IMR-90 (cell line): ENCODE results near the gene CYP27C1. TPM values are rescaled to one million over a fixed set of nuclear protein-coding genes. Genes with fewer than 3 reads are reported as not detected.

ENCODE experiments used
- ATAC-seq: fragments of 200-7000 bp; cut with Tn5 transposase; 2 replicates; pipeline ENCODE4 v1.9.1; 2020; ENCODE audit warnings: low read depth, mild to moderate bottlenecking, moderate library complexity
- BruUV-seq: library from RNA; stranded (reverse); fragments of 400-500 nt; replicated peaks from 2 replicates; lab custom pipeline; 2021; lab: Mats Ljungman, UMichigan
- CTCF ChIA-PET: fragments of 300-600 bp; formaldehyde crosslinking; extraction: SDS; loops from one replicate; lab custom pipeline; 2021; ENCODE audit warnings: antibody characterized with exemption; lab: Yijun Ruan, JAX
- POLR2A ChIA-PET: fragments of 300-600 bp; sonication (Branson Sonifier 250); formaldehyde crosslinking; loops from one replicate; lab custom pipeline; 2022; ENCODE audit warnings: antibody characterized with exemption; ENCODE audit not compliant: unreplicated experiment; lab: Charles Lee
- DNase-seq: peaks from one replicate; pipeline ENCODE4 v3.0.0; 2013
- H2AFZ ChIP-seq: replicated peaks from 2 replicates; pipeline ENCODE3; 2013; ENCODE audit warnings: low read length, mild to moderate bottlenecking; ENCODE audit not compliant: poor library complexity
- H2AK5ac ChIP-seq: 2 replicates; pipeline ENCODE4 v1.6.1; 2013; ENCODE audit warnings: low read depth, low read length, inconsistent platforms
- H2AK9ac ChIP-seq: replicated peaks from 2 replicates; pipeline ENCODE3; 2013; ENCODE audit warnings: mild to moderate bottlenecking, low read depth, low read length, moderate library complexity; ENCODE audit not compliant: poor library complexity
- H2BK120ac ChIP-seq: 2 replicates; pipeline ENCODE4 v1.6.1; 2013; ENCODE audit warnings: low read depth, low read length, inconsistent platforms
- H2BK15ac ChIP-seq: 3 replicates; pipeline ENCODE4 v1.6.1; 2013; ENCODE audit warnings: low read depth, low read length, inconsistent platforms
- H2BK20ac ChIP-seq: 2 replicates; pipeline ENCODE4 v1.6.1; 2013; ENCODE audit warnings: low read depth, mild to moderate bottlenecking, inconsistent platforms, low read length, moderate library complexity
- H2BK5ac ChIP-seq: 2 replicates; pipeline ENCODE4 v1.6.1; 2013; ENCODE audit warnings: mild to moderate bottlenecking, low read depth, low read length, inconsistent platforms; ENCODE audit not compliant: poor library complexity, severe bottlenecking
- H3K14ac ChIP-seq: replicated peaks from 2 replicates; pipeline ENCODE4 v1.6.1; 2013; ENCODE audit warnings: low read depth, low read length, inconsistent platforms
- H3K18ac ChIP-seq: 2 replicates; pipeline ENCODE4 v1.6.1; 2013; ENCODE audit warnings: low read depth, low read length, control low read depth
- H3K23ac ChIP-seq: 2 replicates; pipeline ENCODE4 v1.6.1; 2013; ENCODE audit warnings: low read depth, low read length, inconsistent platforms
- H3K27ac ChIP-seq: 2 replicates; pipeline ENCODE4 v1.5.1; 2013; ENCODE audit warnings: mild to moderate bottlenecking, control low read depth, low read length; ENCODE audit not compliant: insufficient read depth
- H3K27me3 ChIP-seq: 2 replicates; pipeline ENCODE4 v1.6.1; 2013; ENCODE audit warnings: low read length; ENCODE audit not compliant: control insufficient read depth, insufficient read depth
- H3K36me3 ChIP-seq: 2 replicates; pipeline ENCODE4 v1.6.1; 2013; ENCODE audit warnings: low read length, mixed read lengths; ENCODE audit not compliant: control insufficient read depth, insufficient read depth
- H3K4ac ChIP-seq: 2 replicates; pipeline ENCODE4 v1.6.1; 2013; ENCODE audit warnings: low read depth, low read length, inconsistent platforms
- H3K4me1 ChIP-seq: 2 replicates; pipeline ENCODE4 v1.6.1; 2013; ENCODE audit warnings: low read length, mixed read lengths; ENCODE audit not compliant: control insufficient read depth, insufficient read depth
- H3K4me2 ChIP-seq: 2 replicates; pipeline ENCODE4 v1.6.1; 2013; ENCODE audit warnings: low read depth, mild to moderate bottlenecking, control low read depth, low read length, moderate library complexity
- H3K4me3 ChIP-seq: 2 replicates; pipeline ENCODE4 v1.5.1; 2013; ENCODE audit warnings: low read depth, mild to moderate bottlenecking, control low read depth, low read length, moderate library complexity; ENCODE audit not compliant: insufficient read depth
- H3K56ac ChIP-seq: 2 replicates; pipeline ENCODE4 v1.6.1; 2013; ENCODE audit warnings: low read length, inconsistent platforms; ENCODE audit not compliant: insufficient read depth; ENCODE audit errors: extremely low read depth
- H3K79me1 ChIP-seq, 2 experiments: 2 replicates each; pipeline ENCODE4 v1.6.1; 2013; ENCODE audit warnings: low read length in 2 of 2, inconsistent platforms in 1 of 2, low read depth in 1 of 2
- H3K9ac ChIP-seq: 2 replicates; pipeline ENCODE4 v1.6.1; 2013; ENCODE audit warnings: low read depth, low read length, control low read depth
- H3K9me1 ChIP-seq: 2 replicates; pipeline ENCODE4 v1.6.1; 2013; ENCODE audit warnings: low read length, inconsistent platforms; ENCODE audit not compliant: insufficient read depth
- H3K9me3 ChIP-seq: 2 replicates; pipeline ENCODE4 v1.6.1; 2013; ENCODE audit warnings: low read length; ENCODE audit not compliant: control insufficient read depth, insufficient read depth
- H4K20me1 ChIP-seq: 2 replicates; pipeline ENCODE4 v1.6.1; 2013; ENCODE audit warnings: low read length, inconsistent platforms; ENCODE audit not compliant: insufficient read depth
- H4K5ac ChIP-seq: 2 replicates; pipeline ENCODE4 v1.6.1; 2013; ENCODE audit warnings: mild to moderate bottlenecking, low read depth, low read length, control low read depth
- H4K8ac ChIP-seq, 2 experiments: 2 replicates each; pipeline ENCODE4 v1.6.1; 2013; ENCODE audit warnings: low read depth in 2 of 2, low read length in 2 of 2, control low read depth in 1 of 2, inconsistent platforms in 1 of 2
- H4K91ac ChIP-seq: 2 replicates; pipeline ENCODE4 v1.6.1; 2013; ENCODE audit warnings: low read depth, low read length, inconsistent platforms; ENCODE audit not compliant: insufficient read depth
- CTCF ChIP-seq: conservative IDR thresholded peaks from 2 replicates; pipeline ENCODE4 v1.5.1; 2012; ENCODE audit warnings: mild to moderate bottlenecking, low read depth, low read length, improper control_type of control experiment
- MAZ ChIP-seq: IDR thresholded peaks from 2 replicates; pipeline ENCODE4 v1.6.1; 2012; ENCODE audit warnings: low read depth, mild to moderate bottlenecking, low read length, improper control_type of control experiment, moderate library complexity, borderline replicate concordance
- MXI1 ChIP-seq: IDR thresholded peaks from 2 replicates; pipeline ENCODE4 v1.6.1; 2012; ENCODE audit warnings: low read depth, mild to moderate bottlenecking, low read length, moderate library complexity, borderline replicate concordance
- NFE2L2 ChIP-seq: fragments of 150-350 bp; IDR thresholded peaks from 2 replicates; pipeline ENCODE4 v1.6.1; 2016; ENCODE audit warnings: low read depth, mild to moderate bottlenecking, low read length
- RFX5 ChIP-seq: IDR thresholded peaks from 2 replicates; pipeline ENCODE4 v1.8.0; 2012; ENCODE audit warnings: low read depth, mild to moderate bottlenecking, low read length, moderate library complexity
- WGBS, 2 experiments: methylation state at CpG; one replicate each; pipeline versions ENCODE4 v1.1.5 to v1.1.7; 2013; ENCODE audit warnings: missing lambda C conversion rate in 2 of 2; ENCODE audit not compliant: insufficient read length in 1 of 2; ENCODE audit errors: extremely low coverage in 2 of 2; 5-methylcytosine and 5-hydroxymethylcytosine counted together
- dilution Hi-C: fragments of 300-500 bp; cut with HindIII; formaldehyde crosslinking; loops from one replicate; pipeline ENCODE4 v1.14.3; 2018; ENCODE audit warnings: low sequenced_read_pairs; ENCODE audit not compliant: unreplicated experiment
- in situ Hi-C: fragments of 300-500 bp; cut with MboI; formaldehyde crosslinking; loops from 3 replicates; pipeline ENCODE4 v1.14.3; 2019; ENCODE audit warnings: low sequenced_read_pairs, inconsistent platforms, mixed read lengths
- intact Hi-C: fragments of 100-400 bp; cut with micrococcal nuclease; formaldehyde crosslinking; loops from 2 replicates; pipeline ENCODE4 v1.10.0; 2022
- polyA plus RNA-seq, 3 experiments: library from polyadenylated mRNA; depleted of rRNA; stranded (reverse); fragments of >200 nt; gene quantifications; 2 replicates each; pipeline ENCODE4 v1.2.3, GENCODE V29; 2012; ENCODE audit warnings: low replicate concordance in 1 of 3
- total RNA-seq: library from RNA; depleted of rRNA; stranded (reverse); fragments of >200 nt; gene quantifications from 2 replicates; pipeline ENCODE4 v1.2.3, GENCODE V29; 2012

The CYP27C1 gene
- total and polyA plus RNA-seq, 2 of the 4 experiments (the other 2 are of a cell fraction) = not detected

GRCh38 chr2:127169066-127169660 lies 50.9 kb downstream of the CYP27C1 start:
- H2AFZ ChIP-seq = peak overlapping the region; percentile 44
- H2BK15ac ChIP-seq = no peak overlapping the region
- H3K4me1 ChIP-seq = no peaks in the 10 kb centered on the region; the same call in none of the 2 replicates
- no peak overlapping the region for H2BK20ac ChIP-seq
- no peaks in the 10 kb centered on the region for H4K20me1 ChIP-seq
- no peak overlapping the region for H3K4me2 ChIP-seq
- H3K36me3 ChIP-seq = no peaks in the 10 kb centered on the region
- DNase-seq (no peak), ATAC-seq (no peak)
- H3K9ac ChIP-seq = no peak overlapping the region
- H4K91ac ChIP-seq = no peak overlapping the region
- ChIA-PET POLR2A (no interaction called here), CTCF (interaction anchor here (0.6 kb wide), 1 partner anchor 555 kb away, joined by 4 read pairs; no protein-coding TSS in a partner anchor)
- dilution Hi-C loops (no loop called here), in situ Hi-C loops (no loop called here), intact Hi-C loops (no loop called here)
- H3K4ac ChIP-seq = no peak overlapping the region
- no peak overlapping the region for H3K23ac ChIP-seq
- H3K9me1 ChIP-seq = no peaks in the 10 kb centered on the region; the same call in 1 of the 2 replicates
- H3K79me1 ChIP-seq = no peaks in the 10 kb centered on the region
- no peaks in the 10 kb centered on the region for H3K9me3 ChIP-seq
- no peak overlapping the region for H2AK5ac ChIP-seq
- H3K14ac ChIP-seq = no peak overlapping the region
- no peak overlapping the region for H3K27ac ChIP-seq
- no peak overlapping the region for H3K18ac ChIP-seq
- no TSS peak for BruUV-seq
- H2BK120ac ChIP-seq = no peak overlapping the region
- TF ChIP-seq RFX5 (no peak), NFE2L2 (no peak), MXI1 (no peak), CTCF (no peak), MAZ (no peak)
- 100% methylated on average over 4 of the region's 15 CpGs; no CpG with 5 or more reads in 1 of the 2 experiments for WGBS, 2 experiments
- no peak overlapping the region for H4K5ac ChIP-seq
- H2AK9ac ChIP-seq = no peak overlapping the region
- H3K27me3 ChIP-seq = peaks cover 2% of the 10 kb centered on the region
- no peak overlapping the region for H4K8ac ChIP-seq
- H2BK5ac ChIP-seq = no peak overlapping the region
- H3K56ac ChIP-seq = no peak overlapping the region
- no peak overlapping the region for H3K4me3 ChIP-seq
